ENCODE results near the gene IL15RA.

IL15RA gene

GRCh38 chr10:6020826-6021225 is 43.5 kb upstream of the IL15RA start:
- no peaks in the 10 kb centered on the region for H3K36me3 ChIP-seq (ENCODE audit: control insufficient read depth, insufficient read depth, low read length)
- H3K4me3 ChIP-seq (replicated peaks; ENCODE audit: low read depth, low read length): no peak overlapping the region
- no peak for DNase-seq (ENCODE audit: extremely low read depth, insufficient read length)
- TF ChIP-seq CTCF (IDR thresholded peaks at IDR 0.05; ENCODE audit: insufficient read depth, low read length, poor library complexity, severe bottlenecking): no peak
- no peaks in the 10 kb centered on the region for H3K27me3 ChIP-seq (replicated peaks; ENCODE audit: control insufficient read depth, insufficient read depth, low read length)

GRCh38 chr10:6019796-6020195 is 42.5 kb upstream of the IL15RA start:
- DNase-seq (ENCODE audit: extremely low read depth, insufficient read length): no peak
- TF ChIP-seq CTCF (IDR thresholded peaks at IDR 0.05; ENCODE audit: insufficient read depth, low read length, poor library complexity, severe bottlenecking): no peak
- Histone ChIP-seq H3K4me3 (replicated peaks; ENCODE audit: low read depth, low read length) (no peak overlapping the region), H3K27me3 (replicated peaks; ENCODE audit: control insufficient read depth, insufficient read depth, low read length) (no peaks in the 10 kb centered on the region), H3K36me3 (ENCODE audit: control insufficient read depth, insufficient read depth, low read length) (no peaks in the 10 kb centered on the region)

GRCh38 chr10:6019010-6019782 is 41.9 kb upstream of the IL15RA start:
- Histone ChIP-seq H3K27me3 (replicated peaks; ENCODE audit: control insufficient read depth, insufficient read depth, low read length) (no peaks in the 10 kb centered on the region), H3K36me3 (ENCODE audit: control insufficient read depth, insufficient read depth, low read length) (no peaks in the 10 kb centered on the region), H3K4me3 (replicated peaks; ENCODE audit: low read depth, low read length) (no peak overlapping the region)
- no peak for DNase-seq (ENCODE audit: extremely low read depth, insufficient read length)
- no peak for TF ChIP-seq CTCF (IDR thresholded peaks at IDR 0.05; ENCODE audit: insufficient read depth, low read length, poor library complexity, severe bottlenecking)

GRCh38 chr10:6018422-6018821 is 41.1 kb upstream of the IL15RA start:
- H3K36me3 ChIP-seq (ENCODE audit: control insufficient read depth, insufficient read depth, low read length): no peaks in the 10 kb centered on the region
- no peaks in the 10 kb centered on the region for H3K27me3 ChIP-seq (replicated peaks; ENCODE audit: control insufficient read depth, insufficient read depth, low read length)
- no peak for TF ChIP-seq CTCF (IDR thresholded peaks at IDR 0.05; ENCODE audit: insufficient read depth, low read length, poor library complexity, severe bottlenecking)
- DNase-seq (ENCODE audit: extremely low read depth, insufficient read length): no peak
- H3K4me3 ChIP-seq (replicated peaks; ENCODE audit: low read depth, low read length): no peak overlapping the region

GRCh38 chr10:6017781-6018354 is 40.5 kb upstream of the IL15RA start:
- no peaks in the 10 kb centered on the region for H3K27me3 ChIP-seq (replicated peaks; ENCODE audit: control insufficient read depth, insufficient read depth, low read length)
- no peaks in the 10 kb centered on the region for H3K36me3 ChIP-seq (ENCODE audit: control insufficient read depth, insufficient read depth, low read length)
- no peak for TF ChIP-seq CTCF (IDR thresholded peaks at IDR 0.05; ENCODE audit: insufficient read depth, low read length, poor library complexity, severe bottlenecking)
- DNase-seq (ENCODE audit: extremely low read depth, insufficient read length): no peak
- H3K4me3 ChIP-seq (replicated peaks; ENCODE audit: low read depth, low read length): no peak overlapping the region

All from GM06990 (cell line).